GM19023 (cell line): Measurements from ENCODE around the gene LRMDA.

Source experiments
- ATAC-seq: cut with Tn5 transposase; IDR thresholded peaks from one replicate; pipeline ENCODE4 v1.9.1; 2021; ENCODE audit warnings: mild to moderate bottlenecking, moderate library complexity; ENCODE audit not compliant: unreplicated experiment

Gene LRMDA

GRCh38 chr10:76002262-76002854 is 570.9 kb downstream of the LRMDA start:
- no peak for ATAC-seq

- ATAC-seq, result no peak
These were observed 576.3 kb downstream of the LRMDA start for GRCh38 chr10:76007667-76008181.

- no peak for ATAC-seq
These were observed 578.1 kb downstream of the LRMDA start for GRCh38 chr10:76009531-76009930.

- ATAC-seq, result no peak
These were observed 579.3 kb downstream of the LRMDA start for GRCh38 chr10:76010703-76011102.

- no peak for ATAC-seq
These were observed 581.4 kb downstream of the LRMDA start for GRCh38 chr10:76012716-76013327.

- no peak for ATAC-seq
These were observed 583.8 kb downstream of the LRMDA start for GRCh38 chr10:76015245-76015644.

- no peak for ATAC-seq
These were observed 585.8 kb downstream of the LRMDA start for GRCh38 chr10:76017026-76017732.

GRCh38 chr10:76017733-76018433 is 586.5 kb downstream of the LRMDA start:
- ATAC-seq, result no peak

- no peak for ATAC-seq
These were observed 589.2 kb downstream of the LRMDA start for GRCh38 chr10:76020630-76021029.

- no peak for ATAC-seq
These were observed 590.0 kb downstream of the LRMDA start for GRCh38 chr10:76021398-76021797.

- ATAC-seq, result no peak
These were observed 590.9 kb downstream of the LRMDA start for GRCh38 chr10:76022366-76022765.

- ATAC-seq, result no peak
These were observed 591.6 kb downstream of the LRMDA start for GRCh38 chr10:76023007-76023406.

- no peak for ATAC-seq
These were observed 593.2 kb downstream of the LRMDA start for GRCh38 chr10:76024460-76025123.

GRCh38 chr10:76025124-76025477 is 593.7 kb downstream of the LRMDA start:
- no peak for ATAC-seq

GRCh38 chr10:76026176-76026771 is 594.9 kb downstream of the LRMDA start:
- ATAC-seq, result no peak

- ATAC-seq, result no peak
These were observed 595.5 kb downstream of the LRMDA start for GRCh38 chr10:76026905-76027304.

GRCh38 chr10:76029782-76030181 is 598.4 kb downstream of the LRMDA start:
- no peak for ATAC-seq

- no peak for ATAC-seq
These were observed 599.7 kb downstream of the LRMDA start for GRCh38 chr10:76031099-76031498.

GRCh38 chr10:76031769-76032699 is 600.6 kb downstream of the LRMDA start:
- no peak for ATAC-seq

GRCh38 chr10:76032700-76033039 is 601.2 kb downstream of the LRMDA start:
- ATAC-seq, result no peak
